Natural killer cell treated with Interleukin-12 subunit alpha and Interleukin-12 subunit beta and Interleukin-15 and Interleukin-18, amount 100 ng/mL, for 72 hours (primary cell): ENCODE results near the gene NUBPL. TPM values are rescaled to one million over a fixed set of nuclear protein-coding genes. Genes with fewer than 3 reads are reported as not detected.

Experiments used
- ATAC-seq, 2 donors: fragments of 150-1000 bp; cut with Tn5 transposase in 1 of 2; sonication (Bioruptor Pico), chemical (Tn5 transposase) in 1 of 2; 2 replicates each; pipeline ENCODE4 v1.10.0; 2021
- DNase-seq: peaks from one replicate; pipeline ENCODE4 v3.0.0; 2022; ENCODE audit warnings: low spot score
- H3K27ac Mint-ChIP-seq, 2 donors: 1 replicate in 1 of 2; 2 replicates in 1 of 2; pipeline ENCODE4 v1.8.0; 2022; ENCODE audit warnings: mixed read lengths in 2 of 2, mild to moderate bottlenecking in 1 of 2, moderate library complexity in 1 of 2
- H3K27me3 Mint-ChIP-seq, 2 donors: 1 replicate in 1 of 2; 2 replicates in 1 of 2; pipeline ENCODE4 v1.8.0; 2022; ENCODE audit warnings: mixed read lengths in 2 of 2
- H3K36me3 Mint-ChIP-seq: one replicate; pipeline ENCODE4 v1.8.0; 2022; ENCODE audit warnings: mixed read lengths
- H3K4me1 Mint-ChIP-seq, 2 donors: 1 replicate in 1 of 2; 2 replicates in 1 of 2; pipeline ENCODE4 v1.8.0; 2022; ENCODE audit warnings: low read depth in 2 of 2, mixed read lengths in 2 of 2, mild to moderate bottlenecking in 1 of 2
- H3K4me3 Mint-ChIP-seq: one replicate; pipeline ENCODE4 v1.8.0; 2022; ENCODE audit warnings: mixed read lengths
- H3K9me3 Mint-ChIP-seq: 2 replicates; pipeline ENCODE4 v1.8.0; 2022; ENCODE audit warnings: mixed read lengths
- total RNA-seq, 2 donors: library from RNA; stranded (reverse); gene quantifications; one replicate each; pipeline ENCODE4 v1.2.3, GENCODE V29; 2022

NUBPL gene
- total RNA-seq, 2 donors from 2014 or later, result 9.0 to 12.3 TPM

GRCh38 chr14:31660191-31660590 lies 99.0 kb downstream of the NUBPL start:
- H3K4me3 Mint-ChIP-seq, result no peak overlapping the region
- H3K4me1 Mint-ChIP-seq, result no peaks in the 10 kb centered on the region
- peaks cover 28% of the 10 kb centered on the region for H3K9me3 Mint-ChIP-seq
- H3K27me3 Mint-ChIP-seq, result no peaks in the 10 kb centered on the region
- no peak for DNase-seq
- H3K36me3 Mint-ChIP-seq, result peaks cover 22% of the 10 kb centered on the region
- no peak for ATAC-seq
- H3K27ac Mint-ChIP-seq, result no peak overlapping the region

- no peaks in the 10 kb centered on the region for H3K27me3 Mint-ChIP-seq
- H3K27ac Mint-ChIP-seq, result no peak overlapping the region
- ATAC-seq, result no peak
- H3K9me3 Mint-ChIP-seq, result peaks cover 33% of the 10 kb centered on the region
- no peaks in the 10 kb centered on the region for H3K4me1 Mint-ChIP-seq
- DNase-seq, result no peak
- peaks cover 26% of the 10 kb centered on the region for H3K36me3 Mint-ChIP-seq
- no peak overlapping the region for H3K4me3 Mint-ChIP-seq
Observed at GRCh38 chr14:31660728-31661127, 99.5 kb downstream of the NUBPL start.

GRCh38 chr14:31668348-31668747 lies 107.1 kb downstream of the NUBPL start:
- peaks cover 46% of the 10 kb centered on the region for H3K36me3 Mint-ChIP-seq

GRCh38 chr14:31672709-31673108 lies 111.5 kb downstream of the NUBPL start:
- DNase-seq (no peak), ATAC-seq (no peak)
- Mint-ChIP-seq H3K36me3 (peaks cover 13% of the 10 kb centered on the region), H3K27ac (no peak overlapping the region), H3K9me3 (peaks cover 11% of the 10 kb centered on the region), H3K4me1 (no peaks in the 10 kb centered on the region), H3K4me3 (no peak overlapping the region), H3K27me3 (no peaks in the 10 kb centered on the region)

More at GRCh38 chr14:31668348-31668747, 107.1 kb downstream of the NUBPL start:
- Mint-ChIP-seq H3K27ac (no peak overlapping the region), H3K4me3 (no peak overlapping the region), H3K9me3 (peaks cover 40% of the 10 kb centered on the region), H3K27me3 (no peaks in the 10 kb centered on the region), H3K4me1 (no peaks in the 10 kb centered on the region)
- no peak for ATAC-seq
- DNase-seq, result no peak

- no peaks in the 10 kb centered on the region for H3K27me3 Mint-ChIP-seq
- H3K27ac Mint-ChIP-seq, result no peak overlapping the region
- DNase-seq (no peak), ATAC-seq (no peak)
- no peaks in the 10 kb centered on the region for H3K36me3 Mint-ChIP-seq
- H3K4me1 Mint-ChIP-seq, result no peaks in the 10 kb centered on the region
- no peak overlapping the region for H3K4me3 Mint-ChIP-seq
- no peaks in the 10 kb centered on the region for H3K9me3 Mint-ChIP-seq
Observed at GRCh38 chr14:31677052-31677451, 115.8 kb downstream of the NUBPL start.

GRCh38 chr14:31677630-31678029 lies 116.4 kb downstream of the NUBPL start:
- no peak overlapping the region for H3K4me3 Mint-ChIP-seq
- H3K27ac Mint-ChIP-seq, result no peak overlapping the region
- no peaks in the 10 kb centered on the region for H3K4me1 Mint-ChIP-seq
- DNase-seq, result no peak
- H3K27me3 Mint-ChIP-seq, result no peaks in the 10 kb centered on the region
- peaks cover 2% of the 10 kb centered on the region for H3K36me3 Mint-ChIP-seq
- H3K9me3 Mint-ChIP-seq, result no peaks in the 10 kb centered on the region
- peak in 1 of 2 donors; percentile 32 for ATAC-seq

- DNase-seq, result no peak
- Mint-ChIP-seq H3K27ac (no peak overlapping the region), H3K9me3 (no peaks in the 10 kb centered on the region), H3K36me3 (peaks cover 7% of the 10 kb centered on the region), H3K4me1 (no peaks in the 10 kb centered on the region), H3K27me3 (no peaks in the 10 kb centered on the region), H3K4me3 (no peak overlapping the region)
- peak in 1 of 2 donors; percentile 28 for ATAC-seq
Observed at GRCh38 chr14:31678421-31679249, 117.4 kb downstream of the NUBPL start.

- H3K27me3 Mint-ChIP-seq, result no peaks in the 10 kb centered on the region
- H3K9me3 Mint-ChIP-seq, result no peaks in the 10 kb centered on the region
- H3K4me1 Mint-ChIP-seq, result no peaks in the 10 kb centered on the region
- no peak overlapping the region for H3K4me3 Mint-ChIP-seq
- ATAC-seq, result no peak
- no peak for DNase-seq
- H3K36me3 Mint-ChIP-seq, result peaks cover 25% of the 10 kb centered on the region
- H3K27ac Mint-ChIP-seq, result no peak overlapping the region
Observed at GRCh38 chr14:31682768-31683167, 121.6 kb downstream of the NUBPL start.

- Mint-ChIP-seq H3K27me3 (no peaks in the 10 kb centered on the region), H3K36me3 (peaks cover 22% of the 10 kb centered on the region)
- ATAC-seq, result no peak
Observed at GRCh38 chr14:31687726-31688125, 126.5 kb downstream of the NUBPL start.

GRCh38 chr14:31690056-31690455 lies 128.9 kb downstream of the NUBPL start:
- no peaks in the 10 kb centered on the region for H3K27me3 Mint-ChIP-seq
- no peaks in the 10 kb centered on the region for H3K9me3 Mint-ChIP-seq
- H3K27ac Mint-ChIP-seq, result no peak overlapping the region
- H3K4me1 Mint-ChIP-seq, result peaks cover 3 to 6% of the 10 kb centered on the region in 2 donors
- no peak overlapping the region for H3K4me3 Mint-ChIP-seq
- no peak for ATAC-seq
- peaks cover 5% of the 10 kb centered on the region for H3K36me3 Mint-ChIP-seq
- DNase-seq, result no peak

More at GRCh38 chr14:31687726-31688125, 126.5 kb downstream of the NUBPL start:
- no peak overlapping the region for H3K4me3 Mint-ChIP-seq
- H3K27ac Mint-ChIP-seq, result no peak overlapping the region
- peaks cover 3 to 6% of the 10 kb centered on the region in 2 donors for H3K4me1 Mint-ChIP-seq
- DNase-seq, result no peak
- H3K9me3 Mint-ChIP-seq, result no peaks in the 10 kb centered on the region

GRCh38 chr14:31692376-31692781 lies 131.2 kb downstream of the NUBPL start:
- no peak for ATAC-seq
- Mint-ChIP-seq H3K36me3 (no peaks in the 10 kb centered on the region), H3K27me3 (no peaks in the 10 kb centered on the region), H3K27ac (no peak overlapping the region), H3K9me3 (no peaks in the 10 kb centered on the region), H3K4me1 (peaks cover 3 to 6% of the 10 kb centered on the region in 2 donors), H3K4me3 (no peak overlapping the region)
- no peak for DNase-seq

- Mint-ChIP-seq H3K9me3 (no peaks in the 10 kb centered on the region), H3K4me1 (peaks cover 0 to 4% of the 10 kb centered on the region in 2 donors), H3K27me3 (no peaks in the 10 kb centered on the region), H3K4me3 (no peak overlapping the region), H3K36me3 (no peaks in the 10 kb centered on the region), H3K27ac (no peak overlapping the region)
- DNase-seq, result no peak
- ATAC-seq, result no peak
Observed at GRCh38 chr14:31696378-31696777, 135.2 kb downstream of the NUBPL start.

GRCh38 chr14:31699809-31700208 lies 138.6 kb downstream of the NUBPL start:
- Mint-ChIP-seq H3K9me3 (peaks cover 5% of the 10 kb centered on the region), H3K4me1 (no peaks in the 10 kb centered on the region), H3K4me3 (no peak overlapping the region), H3K36me3 (peaks cover 13% of the 10 kb centered on the region), H3K27me3 (no peaks in the 10 kb centered on the region), H3K27ac (no peak overlapping the region)
- no peak for ATAC-seq
- DNase-seq, result no peak

- no peak overlapping the region for H3K4me3 Mint-ChIP-seq
- peaks cover 14% of the 10 kb centered on the region for H3K36me3 Mint-ChIP-seq
- peaks cover 5% of the 10 kb centered on the region for H3K9me3 Mint-ChIP-seq
- H3K27me3 Mint-ChIP-seq, result no peaks in the 10 kb centered on the region
- no peak overlapping the region for H3K27ac Mint-ChIP-seq
- no peak for DNase-seq
- no peaks in the 10 kb centered on the region for H3K4me1 Mint-ChIP-seq
- ATAC-seq, result no peak
Observed at GRCh38 chr14:31700282-31701074, 139.3 kb downstream of the NUBPL start.
